Kasumi-1 (cell line): ENCODE results near the gene DYNLL2.
A peak's percentile ranks its signal among the peaks of the same experiment; 100 is the strongest.
"Not testable (repeated sequence)": the region's sequence is repeated elsewhere in the genome, so short reads cannot be mapped to it uniquely, and the experiment has no call there.

Source experiments
- DNase-seq, 2 experiments: peaks; one replicate each; lab custom pipeline; 2025; lab: John Stamatoyannopoulos, UW

DYNLL2 gene

DNA sequence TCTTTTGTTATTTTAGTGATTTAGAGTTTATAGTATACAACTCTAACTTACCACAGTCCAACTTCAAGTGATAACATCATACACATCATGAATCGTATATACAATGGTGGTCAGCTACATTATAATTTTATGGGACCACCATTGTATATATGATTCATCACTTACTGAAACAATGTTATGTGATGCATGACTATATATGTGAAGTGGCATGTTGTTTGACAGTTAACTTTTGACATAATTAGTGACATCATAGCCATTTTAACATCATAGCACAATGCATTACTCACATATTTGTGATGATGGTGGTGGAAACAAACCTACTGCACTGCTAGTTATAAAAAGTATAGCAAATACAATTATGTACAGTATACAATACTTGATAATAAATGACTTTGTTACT lies 21.9 kb downstream of the DYNLL2 start:
- no peak for DNase-seq

DNA sequence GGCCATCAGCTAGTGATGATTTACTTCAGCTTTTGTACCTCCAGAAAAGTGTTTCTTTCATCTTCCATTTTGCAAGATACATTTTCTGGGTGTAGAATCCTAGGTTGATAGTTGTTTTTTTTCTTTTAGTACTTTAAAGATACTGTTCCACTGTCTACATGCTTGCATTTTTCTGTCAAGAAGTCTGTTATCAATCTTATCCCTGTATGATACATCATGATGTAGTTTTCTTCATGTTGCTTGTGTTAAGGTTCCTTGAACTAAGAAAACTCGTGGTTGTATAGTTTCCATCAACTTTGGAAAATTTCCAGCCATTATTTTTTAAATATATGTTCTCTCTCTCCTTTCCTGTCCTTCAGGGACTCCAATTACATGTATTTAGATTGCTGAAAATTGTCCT lies 24.1 kb downstream of the DYNLL2 start:
- no peak for DNase-seq

DNA sequence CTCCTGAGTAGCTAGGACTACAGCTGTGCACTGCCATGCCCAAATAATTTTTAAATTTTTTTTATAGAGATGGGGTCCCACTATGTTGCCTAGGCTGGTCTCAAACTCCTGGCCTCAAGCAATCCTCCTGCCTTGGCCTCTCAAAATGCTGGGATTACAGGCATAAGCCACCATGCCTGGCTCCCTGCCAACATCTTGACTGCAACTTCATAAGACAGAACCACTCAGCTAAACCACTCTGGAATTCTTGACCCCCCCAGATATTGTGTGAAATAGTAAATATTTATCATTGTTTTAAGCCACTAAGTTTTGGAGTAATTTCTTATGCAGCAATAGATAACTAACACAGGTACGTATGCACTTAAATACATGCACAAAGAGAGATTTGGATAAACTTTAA lies 26.0 kb downstream of the DYNLL2 start:
- no peak for DNase-seq

DNA sequence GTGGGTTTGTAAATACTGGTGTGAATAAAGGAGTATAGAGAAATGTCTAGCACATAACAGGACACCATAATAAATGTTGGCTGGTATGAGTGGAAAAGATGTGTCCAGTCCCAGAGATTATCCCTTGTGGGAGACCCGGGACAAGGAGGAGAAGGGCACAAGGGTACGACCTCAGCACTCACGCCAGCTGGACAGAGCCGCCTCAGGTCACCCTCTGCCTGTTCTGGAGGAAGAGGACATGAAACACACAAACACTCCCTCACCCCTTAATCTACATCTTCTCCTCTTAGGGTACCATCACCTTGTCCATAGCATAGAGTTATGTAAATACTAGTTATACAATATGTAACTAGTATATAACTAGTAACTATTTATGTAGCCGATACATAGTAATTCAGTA lies 26.8 kb downstream of the DYNLL2 start:
- DNase-seq = no peak

DNA sequence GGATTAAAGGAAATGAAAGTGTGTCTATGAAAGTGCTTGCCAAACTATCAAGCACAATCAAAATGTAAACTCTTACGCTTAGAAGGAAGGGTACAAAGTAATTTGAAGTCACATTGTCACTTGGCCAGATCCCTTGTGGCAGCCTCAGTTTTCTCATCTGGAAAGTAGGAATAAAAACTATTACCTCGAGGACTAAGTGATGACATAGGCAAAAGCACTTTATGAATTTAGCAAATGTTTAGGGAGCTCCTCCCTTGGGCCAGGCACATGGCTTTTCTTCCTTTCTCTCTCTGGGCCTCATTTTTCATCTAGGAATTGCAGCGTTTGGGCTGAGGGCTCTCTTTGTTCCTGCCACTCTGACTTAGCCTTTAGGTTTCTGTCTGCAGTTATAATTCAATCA lies 28.5 kb downstream of the DYNLL2 start:
- no peak for DNase-seq

DNA sequence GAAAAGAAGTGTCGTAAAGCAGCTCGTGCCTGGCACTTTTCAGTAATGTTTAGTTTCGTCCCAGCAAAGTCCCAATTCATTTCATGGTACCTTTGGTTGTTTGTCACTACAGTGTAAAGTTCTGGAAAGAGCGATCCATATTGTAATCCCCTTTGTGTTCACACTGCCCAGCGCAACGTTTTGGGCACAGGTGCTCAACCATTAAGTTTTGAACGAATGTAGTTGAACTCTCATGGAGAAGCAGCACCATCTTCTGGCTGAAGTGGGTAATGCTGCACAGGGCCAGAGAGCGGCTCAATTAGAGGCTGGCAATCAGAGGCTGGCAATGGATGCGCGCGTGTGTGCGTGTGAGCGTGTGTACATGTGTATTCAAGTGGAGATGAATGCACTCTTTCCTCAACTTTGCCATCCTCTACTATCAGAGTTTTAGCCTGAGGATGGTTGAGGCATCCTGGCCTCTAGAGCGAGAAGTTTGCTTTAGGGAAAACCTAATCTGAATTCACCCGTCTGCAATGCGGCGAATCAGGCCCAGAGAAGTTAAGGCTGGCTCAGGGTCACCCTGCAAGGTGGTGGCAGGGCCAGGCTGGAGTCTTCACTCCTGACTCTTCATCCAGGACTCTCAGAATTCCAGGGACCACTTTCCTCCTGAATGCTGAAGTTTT lies 29.9 kb downstream of the DYNLL2 start:
- DNase-seq = peak; percentile 61 to 64

DNA sequence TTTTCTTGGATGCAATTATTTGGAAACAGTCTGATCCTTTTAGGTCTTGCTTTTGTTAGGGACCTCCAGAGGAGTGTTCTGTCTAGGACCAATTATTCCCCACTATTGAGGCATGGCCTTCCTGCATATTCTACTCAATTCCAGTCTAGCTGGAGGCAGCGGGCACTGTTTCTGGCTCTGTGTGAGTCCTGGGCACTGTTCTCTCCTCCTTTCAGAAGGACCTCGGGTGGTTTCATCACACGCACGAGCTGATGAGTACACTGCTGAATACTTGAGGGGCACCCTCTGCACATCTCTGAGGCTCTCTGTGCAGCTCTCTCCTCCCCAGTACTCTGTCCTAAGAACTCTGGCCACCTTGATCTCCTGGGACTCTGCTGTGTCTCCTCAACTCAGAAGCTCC lies 30.7 kb downstream of the DYNLL2 start:
- no peak for DNase-seq

DNA sequence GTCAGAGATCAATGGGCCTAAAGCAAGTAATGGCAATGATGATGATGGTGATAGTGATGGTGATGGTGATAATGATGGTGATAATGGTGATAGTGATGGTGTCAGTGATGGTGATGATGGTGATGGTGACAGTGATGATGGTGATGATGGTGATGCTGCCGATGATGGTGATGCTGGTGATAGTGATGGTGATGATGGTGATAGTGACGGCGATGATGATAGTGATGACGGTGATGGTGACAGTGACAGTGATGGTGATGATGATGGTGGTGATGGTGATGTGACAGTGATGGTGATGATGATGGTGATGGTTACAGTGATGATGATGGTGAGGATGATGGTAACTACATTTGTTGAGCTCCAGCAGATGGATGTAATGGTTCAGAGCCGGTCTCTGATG lies 34.2 kb downstream of the DYNLL2 start:
- DNase-seq = no peak

DNA sequence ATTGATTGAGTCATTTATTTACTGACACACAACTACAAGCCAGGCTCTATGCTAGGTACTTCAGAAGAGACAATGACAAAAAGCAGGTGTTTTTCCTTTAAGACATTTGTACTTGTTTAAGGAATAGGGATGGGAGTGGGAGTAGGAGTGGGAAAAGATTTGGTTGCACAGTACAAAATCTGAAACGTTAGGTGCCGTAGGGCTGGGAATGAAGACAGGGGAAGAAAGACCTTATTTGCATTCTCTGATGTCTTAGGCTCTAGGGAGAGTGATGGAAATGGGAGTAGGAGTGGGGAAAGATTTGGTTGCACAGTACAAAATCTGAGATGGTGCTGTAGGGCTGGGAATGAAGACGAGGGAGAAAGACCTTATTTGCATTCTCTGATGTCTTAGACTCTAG lies 36.3 kb downstream of the DYNLL2 start:
- DNase-seq = no peak

DNA sequence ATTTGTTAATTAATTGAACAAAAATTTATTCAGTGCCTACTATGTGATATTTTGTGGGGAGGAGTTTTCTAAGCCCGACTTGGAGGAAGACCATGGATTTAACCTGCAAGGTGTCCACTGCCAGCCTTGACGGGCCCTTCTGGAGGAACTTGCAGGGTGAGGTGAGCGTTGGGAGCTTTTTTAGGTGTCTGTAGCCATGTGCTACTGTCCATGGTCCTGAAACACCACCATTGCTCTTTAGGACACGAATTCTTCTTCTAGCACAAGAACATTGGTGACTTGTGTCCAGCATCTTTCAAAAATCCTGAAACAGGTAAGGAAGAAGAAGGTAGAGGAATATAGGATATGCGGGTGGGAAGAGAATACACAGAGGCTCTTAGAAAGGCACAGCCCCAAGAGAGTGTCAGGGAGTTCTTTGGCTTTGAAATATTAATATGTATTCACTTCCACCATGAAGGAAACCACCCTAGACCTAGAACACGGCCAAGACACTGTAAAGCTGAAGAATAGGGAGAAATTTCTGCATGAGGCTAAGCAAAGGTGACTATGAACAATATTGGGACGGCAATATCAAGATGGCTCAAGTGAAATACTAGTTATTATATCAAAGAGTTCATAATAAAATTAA lies 37.1 kb downstream of the DYNLL2 start:
- peak; percentile 48 to 57 for DNase-seq

DNA sequence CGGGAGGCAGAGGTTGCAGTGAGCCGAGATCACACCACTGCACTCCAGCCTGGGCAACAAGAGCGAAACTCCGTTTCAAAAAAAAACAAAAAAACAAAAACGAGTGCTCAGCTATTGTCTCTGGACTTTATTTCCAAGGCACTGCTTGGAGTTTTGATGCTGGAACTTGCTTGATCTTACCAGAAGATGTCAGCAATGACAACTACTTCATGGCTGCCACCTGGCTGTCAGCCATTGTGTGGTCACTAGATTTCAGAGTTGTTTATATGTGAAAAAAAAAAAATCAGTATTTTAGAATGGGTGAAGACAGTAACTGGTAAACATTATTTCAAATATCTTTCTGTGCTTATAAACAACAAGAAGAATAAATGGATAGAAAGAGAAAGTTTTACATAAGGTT lies 38.7 kb downstream of the DYNLL2 start:
- DNase-seq = peak; percentile 43 to 72

DNA sequence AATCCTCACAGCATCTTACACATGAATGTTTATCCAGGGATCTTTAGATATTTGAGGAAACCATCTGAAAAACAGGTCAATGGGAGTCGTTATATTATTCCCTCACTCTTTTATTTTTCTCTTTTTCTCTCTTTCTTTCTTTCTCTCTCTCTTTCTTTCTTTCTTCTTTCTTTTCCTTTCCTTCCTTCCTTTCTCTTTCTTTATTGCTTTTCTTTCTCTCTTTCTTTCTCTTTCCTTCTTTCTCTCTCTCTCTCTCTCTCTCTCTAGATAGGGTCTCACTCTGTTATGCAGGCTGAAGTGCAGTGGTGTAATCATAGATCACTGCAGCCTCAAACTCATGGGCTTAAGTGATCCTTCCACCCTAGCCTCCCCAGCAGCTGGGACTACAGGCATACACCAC lies 44.6 kb downstream of the DYNLL2 start:
- no peak for DNase-seq

DNA sequence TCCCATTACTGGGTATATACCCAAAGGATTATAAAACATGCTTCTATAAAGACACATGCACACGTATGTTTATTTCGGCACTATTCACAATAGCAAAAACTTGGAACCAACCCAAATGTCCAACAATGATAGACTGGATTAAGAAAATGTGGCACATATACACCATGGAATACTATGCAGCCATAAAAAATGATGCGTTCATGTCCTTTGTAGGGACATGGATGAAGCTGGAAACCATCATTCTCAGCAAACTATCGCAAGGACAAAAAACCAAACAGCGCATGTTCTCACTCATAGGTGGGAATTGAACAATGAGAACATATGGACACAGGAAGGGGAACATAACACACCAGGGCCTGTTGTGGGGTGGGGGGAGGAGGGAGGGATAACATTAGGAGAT lies 49.5 kb downstream of the DYNLL2 start:
- not testable (repeated sequence) for DNase-seq

DNA sequence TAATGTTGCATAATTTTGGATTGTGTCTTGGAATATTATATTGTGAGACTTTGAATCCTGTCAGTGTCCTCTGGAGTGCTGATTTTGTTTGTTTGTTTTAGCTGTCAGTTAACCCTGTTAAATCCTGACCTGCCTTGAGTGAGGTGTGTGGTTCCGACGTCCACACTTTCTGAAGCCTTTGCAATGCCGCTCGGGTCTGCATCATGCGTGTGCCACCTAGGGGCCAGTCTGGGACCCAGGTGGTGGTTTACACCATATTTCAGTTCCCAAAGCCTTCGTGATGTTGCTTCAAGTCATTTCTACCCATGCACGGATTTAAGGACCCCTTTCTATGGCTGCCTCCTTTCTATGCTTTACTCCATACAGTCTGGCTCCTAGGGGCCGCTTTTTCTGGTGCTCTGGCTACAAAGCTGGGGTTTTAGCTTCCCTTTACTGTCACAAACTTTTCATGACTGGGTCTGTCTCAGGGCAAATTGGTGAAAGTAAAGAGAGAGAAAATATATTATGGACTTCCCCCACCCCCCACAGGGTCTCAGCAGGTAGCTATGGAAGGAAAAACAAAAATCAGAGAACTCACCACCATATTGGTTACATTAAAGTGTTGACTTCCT lies 53.6 kb downstream of the DYNLL2 start:
- DNase-seq = no peak

DNA sequence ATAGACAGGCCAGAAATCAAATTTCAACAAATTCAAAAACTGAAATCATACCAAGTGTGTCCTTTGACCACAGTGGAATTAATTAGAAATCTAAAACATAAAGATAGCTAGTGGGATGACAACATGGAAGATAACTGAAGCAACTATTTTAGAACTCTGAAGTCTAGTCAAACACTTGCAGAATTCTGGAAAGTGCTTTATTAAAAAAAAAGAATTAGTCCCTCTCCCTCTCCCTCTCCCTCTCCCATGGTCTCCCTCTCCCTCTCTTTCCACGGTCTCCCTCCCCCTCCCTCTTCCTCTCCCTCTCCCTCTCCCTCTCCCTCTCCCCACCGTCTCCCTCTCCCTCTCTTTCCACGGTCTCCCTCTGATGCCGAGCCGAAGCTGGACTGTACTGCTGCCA lies 58.3 kb downstream of the DYNLL2 start:
- DNase-seq = no peak

DNA sequence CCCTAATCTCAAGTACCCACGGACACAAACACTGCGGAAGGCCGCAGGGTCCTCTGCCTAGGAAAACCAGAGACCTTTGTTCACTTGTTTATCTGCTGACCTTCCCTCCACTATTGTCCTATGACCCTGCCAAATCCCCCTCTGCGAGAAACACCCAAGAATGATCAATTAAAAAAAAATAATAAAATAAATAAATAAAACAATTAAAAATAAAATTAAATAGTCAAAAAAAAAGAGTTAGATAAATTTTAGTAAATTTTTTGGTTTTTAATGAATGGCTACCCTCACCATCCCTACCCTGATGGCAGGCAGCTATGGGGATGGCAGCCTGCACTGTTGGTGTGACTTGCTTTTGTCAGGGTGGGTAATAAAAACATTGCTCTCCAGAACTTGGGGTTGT lies 60.1 kb downstream of the DYNLL2 start:
- DNase-seq = not testable (repeated sequence)

DNA sequence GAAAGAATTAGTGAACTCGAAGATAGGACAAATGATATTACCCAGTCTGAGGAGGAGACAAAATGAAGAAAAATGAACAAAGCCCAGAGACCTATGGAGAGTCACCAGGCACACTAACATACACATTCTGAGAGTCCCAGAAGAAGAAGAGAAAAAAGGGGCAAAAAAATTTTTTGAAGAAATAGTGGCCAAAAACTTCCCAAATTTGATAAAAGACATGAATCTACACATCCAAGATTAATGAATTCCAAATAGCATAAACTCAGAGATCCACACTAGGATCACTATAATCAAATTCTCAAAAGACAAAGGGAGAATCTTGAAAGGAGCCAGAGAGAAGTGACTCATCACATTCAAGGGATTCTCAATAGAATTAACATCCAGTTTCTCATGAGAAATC lies 61.6 kb downstream of the DYNLL2 start:
- no peak for DNase-seq
